NCI-H1105 (cell line): Measurements from ENCODE around the gene FAT2.

Source experiments
- DNase-seq: peaks from one replicate; lab custom pipeline; 2025; lab: John Stamatoyannopoulos, UW

Gene FAT2

DNA sequence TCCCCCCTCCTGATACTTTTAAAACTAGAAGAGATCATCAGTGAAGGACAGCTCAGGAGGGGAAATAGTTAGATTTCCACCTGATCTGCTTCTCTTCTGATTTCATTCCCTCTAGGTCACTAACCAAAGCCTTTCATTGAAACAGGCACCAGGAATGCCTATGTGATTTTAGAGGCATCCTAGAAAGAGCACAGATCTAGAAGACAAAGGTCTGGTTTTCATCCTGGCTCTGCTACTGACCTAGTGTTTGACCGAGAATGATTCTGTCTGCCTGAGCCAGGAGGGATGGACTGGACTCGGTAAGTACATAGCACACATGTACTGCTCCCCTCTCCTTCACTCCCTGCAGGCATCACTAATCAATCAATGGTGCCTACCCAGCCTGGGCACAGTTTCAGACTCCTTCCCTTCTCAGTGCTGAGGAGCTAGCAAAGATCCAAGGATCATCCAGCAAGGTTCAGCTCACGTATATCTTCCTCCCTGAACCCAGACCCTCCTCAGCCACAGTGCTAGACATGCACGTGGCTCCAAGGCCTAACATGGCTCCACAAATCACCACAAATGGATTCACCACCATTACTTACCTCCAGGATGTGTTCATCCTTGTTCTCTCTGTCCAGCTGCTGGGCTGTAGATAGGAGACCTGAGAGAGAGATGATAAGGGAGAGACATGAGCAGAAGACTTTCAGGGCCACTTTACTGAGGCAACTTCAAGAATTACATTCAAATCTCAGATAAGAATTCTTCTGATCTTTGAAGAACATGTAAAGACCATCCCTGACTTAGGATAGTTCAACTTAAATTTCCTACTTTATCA is 35.2 kb downstream of the FAT2 start:
- no peak for DNase-seq

GRCh38 chr5:151553695-151554094 is 37.4 kb downstream of the FAT2 start:
- no peak for DNase-seq

DNA sequence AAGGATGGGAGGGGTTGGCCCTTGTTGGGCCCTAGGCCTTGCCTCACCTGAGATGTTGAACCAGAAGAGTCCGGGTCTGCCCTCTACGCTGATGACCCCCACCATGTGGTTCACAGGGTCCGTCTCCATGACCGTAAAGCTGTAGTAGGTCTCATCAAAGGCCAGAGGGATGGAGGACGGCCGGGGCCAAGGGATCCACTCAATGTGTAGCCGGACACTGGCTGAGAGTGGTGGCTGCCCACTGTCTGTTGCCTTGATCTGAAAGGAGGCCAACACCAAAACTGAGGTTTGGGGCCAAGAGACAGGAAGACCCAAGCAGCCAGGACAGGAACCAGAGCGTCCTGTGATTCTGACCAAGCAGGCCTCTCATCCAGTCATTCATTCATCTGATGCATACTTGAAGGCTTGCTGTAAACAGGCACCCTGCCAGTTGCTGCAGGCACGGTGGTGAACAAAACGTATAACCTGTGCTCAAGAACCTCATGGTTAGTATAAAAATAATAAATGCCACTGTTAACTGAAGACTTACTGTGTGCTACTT is 37.9 kb downstream of the FAT2 start:
- DNase-seq, result no peak

GRCh38 chr5:151551985-151552384 is 39.1 kb downstream of the FAT2 start:
- no peak for DNase-seq

GRCh38 chr5:151550146-151550545 is 41.0 kb downstream of the FAT2 start:
- no peak for DNase-seq

DNA sequence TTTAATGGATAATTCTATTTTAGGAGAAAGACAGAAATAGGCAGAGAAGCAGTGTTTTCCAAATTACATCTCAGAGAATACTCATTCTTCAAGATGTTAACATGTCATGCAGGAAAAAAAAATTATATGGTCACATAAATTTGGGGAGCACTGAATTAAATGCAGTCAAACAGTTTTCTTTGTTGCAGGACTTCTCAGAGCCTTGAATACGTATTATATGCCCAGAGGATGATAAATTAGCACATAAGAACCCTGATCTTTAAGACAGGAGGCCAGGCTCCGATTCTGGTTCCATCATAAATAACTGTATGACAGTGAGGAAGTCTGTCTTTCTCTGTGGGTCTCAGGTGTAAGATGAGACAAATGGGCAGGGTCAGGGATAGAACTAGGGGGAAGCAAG is 41.4 kb downstream of the FAT2 start:
- DNase-seq, result no peak

DNA sequence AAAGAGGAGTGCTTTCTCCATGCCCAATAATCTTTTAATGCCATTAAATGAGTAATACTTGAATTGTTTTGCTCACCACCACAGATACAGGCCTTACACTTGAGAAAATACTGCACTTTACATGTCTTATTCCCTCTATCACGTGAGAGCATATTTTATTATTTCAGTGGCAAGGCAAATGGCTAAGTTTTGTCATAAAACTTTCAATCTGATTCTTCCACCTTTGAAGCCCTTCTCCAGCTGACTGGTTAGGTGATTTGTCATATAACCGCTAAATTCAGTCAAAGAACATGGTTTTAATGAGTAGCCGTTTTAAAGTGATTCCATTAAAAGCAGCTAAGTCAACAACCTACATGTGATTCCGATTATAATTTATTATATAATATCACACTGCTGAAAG is 43.8 kb downstream of the FAT2 start:
- no peak for DNase-seq

DNA sequence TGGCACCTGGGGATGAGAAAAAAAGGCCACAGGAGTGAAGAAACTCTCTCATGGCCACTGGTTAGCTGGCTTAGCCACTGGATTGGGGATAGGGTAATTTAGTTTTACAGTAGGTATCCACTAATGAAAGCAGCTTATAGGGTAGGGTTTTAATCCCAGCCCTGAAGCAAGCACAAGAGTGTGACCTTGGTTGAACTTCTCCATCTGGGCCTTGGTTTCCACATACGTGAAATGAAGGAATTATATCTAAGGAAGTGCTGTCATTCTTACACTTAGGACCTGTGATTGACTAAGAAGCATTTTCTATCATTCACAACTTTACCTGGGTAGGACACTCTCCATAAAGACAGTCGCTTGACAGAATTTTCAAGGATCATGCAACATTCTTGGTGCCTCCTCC is 49.6 kb downstream of the FAT2 start:
- no peak for DNase-seq
